HepG2 (cell line): Measurements from ENCODE around the gene TRIM15. TPM values are rescaled to one million over a fixed set of nuclear protein-coding genes. Genes with fewer than 3 reads are reported as not detected.

Experiments
- ARID3A ChIP-seq: IDR thresholded peaks from 2 replicates; pipeline ENCODE4 v1.6.1; 2012; ENCODE audit warnings: low read depth, low read length, improper control_type of control experiment
- BCL3 ChIP-seq: sonication (generic); formaldehyde crosslinking; IDR thresholded peaks from 2 replicates; pipeline ENCODE4 v1.5.1; 2020; ENCODE audit warnings: mild to moderate bottlenecking, missing genetic modification reagents, moderate library complexity
- NR3C1 ChIP-seq: sonication (generic); formaldehyde crosslinking; IDR thresholded peaks from 2 replicates; pipeline ENCODE4 v1.4.0; 2020; ENCODE audit warnings: missing genetic modification reagents
- ZHX2 ChIP-seq, 2 experiments: sonication (generic) in 1 of 2; formaldehyde crosslinking in 1 of 2; IDR thresholded peaks; 2 replicates each; pipeline versions ENCODE4 v1.6.1 to v1.9.0; 2014 to 2022; ENCODE audit warnings: antibody characterized with exemption in 1 of 2, borderline replicate concordance in 1 of 2, inconsistent platforms in 1 of 2, low read depth in 1 of 2, missing genetic modification reagents in 1 of 2
- ZNF646 ChIP-seq: sonication (generic); formaldehyde crosslinking; IDR thresholded peaks from 2 replicates; pipeline ENCODE4 v1.9.0; 2021; ENCODE audit warnings: mild to moderate bottlenecking, missing genetic modification reagents
- polyA plus RNA-seq, 8 experiments: library from polyadenylated mRNA; depleted of rRNA in 3 of 8; stranded (reverse) in 7 of 8; unstranded in 1 of 8; fragments of >200 nt; fragmentation: Illumina TruSeq in 4 of 8; extraction: Trizol in 4 of 8; gene quantifications; 2 replicates each; pipeline versions ENCODE4 v1.2.1 to v1.2.3, GENCODE V29; 2011 to 2016; ENCODE audit warnings: low read depth in 4 of 8, missing spikeins in 1 of 8, mixed read lengths in 1 of 8; ENCODE audit not compliant: insufficient read depth in 1 of 8
- total RNA-seq, 5 experiments: library from RNA; depleted of rRNA; stranded (reverse); fragments of >200 nt; fragmentation: Illumina TruSeq; extraction: Trizol; gene quantifications; 2 replicates each; pipeline ENCODE4 v1.2.3, GENCODE V29; 2016; ENCODE audit warnings: low read depth in 1 of 5

TRIM15 gene
- total and polyA plus RNA-seq, 2 of the 13 experiments (the other 11 are each of a cell fraction or from before 2014, with no cell fraction given): 35.1 to 38.2 TPM

GRCh38 chr6:30192076-30192475 is 28.7 kb downstream of the TRIM15 start (continued):
- TF ChIP-seq ZNF646 (CRISPR knock-in tag): no peak
- no peak for TF ChIP-seq ZHX2 (IDR thresholded peaks at IDR 0.05; ENCODE audit: low read depth)
- TF ChIP-seq ZHX2 (CRISPR knock-in tag; IDR thresholded peaks at IDR 0.05; ENCODE audit: borderline replicate concordance): no peak
- no peak for TF ChIP-seq ARID3A
- TF ChIP-seq NR3C1 (CRISPR knock-in tag): no peak
- TF ChIP-seq BCL3 (CRISPR knock-in tag): no peak
